COLO829 (cell line): ENCODE results near the gene ZFP92.

Experiments used
- DNase-seq: peaks from one replicate; pipeline ENCODE4 v3.0.0; 2012; ENCODE audit warnings: low spot score

Gene ZFP92

GRCh38 chrX:153456161-153456560, 44.9 kb downstream of the ZFP92 start:
- DNase-seq = no peak

- DNase-seq = no peak
Measured at GRCh38 chrX:153456704-153457103, 45.4 kb downstream of the ZFP92 start.

- DNase-seq = no peak
Measured at GRCh38 chrX:153457136-153457825, 46.0 kb downstream of the ZFP92 start.

GRCh38 chrX:153457827-153458466, 46.7 kb downstream of the ZFP92 start:
- DNase-seq = no peak

- no peak for DNase-seq
Measured at GRCh38 chrX:153458476-153458875, 47.2 kb downstream of the ZFP92 start.

- DNase-seq = no peak
Measured at GRCh38 chrX:153459986-153460385, 48.7 kb downstream of the ZFP92 start.

GRCh38 chrX:153460826-153461225, 49.6 kb downstream of the ZFP92 start:
- DNase-seq = peak; percentile 14
